ENCODE measurements around the gene PHF19.

DNA sequence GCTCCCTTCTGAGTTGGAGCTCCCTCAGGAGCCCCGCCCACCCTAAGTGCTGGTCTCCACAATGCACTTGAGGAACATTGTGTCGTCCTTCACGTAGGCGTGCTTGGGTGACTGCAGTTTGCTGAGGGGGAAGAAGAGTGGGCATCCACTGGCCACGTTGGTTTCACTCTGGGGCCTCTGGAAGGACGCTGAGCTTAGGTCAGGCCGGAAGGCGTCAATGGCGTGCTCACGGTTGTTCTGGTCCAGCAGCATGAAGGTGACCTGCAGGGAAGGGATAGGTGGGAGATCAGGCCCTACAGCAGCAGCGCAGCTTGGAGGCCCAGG, 28.0 kb upstream of the PHF19 start:
- TF ChIP-seq, protein P1, sequence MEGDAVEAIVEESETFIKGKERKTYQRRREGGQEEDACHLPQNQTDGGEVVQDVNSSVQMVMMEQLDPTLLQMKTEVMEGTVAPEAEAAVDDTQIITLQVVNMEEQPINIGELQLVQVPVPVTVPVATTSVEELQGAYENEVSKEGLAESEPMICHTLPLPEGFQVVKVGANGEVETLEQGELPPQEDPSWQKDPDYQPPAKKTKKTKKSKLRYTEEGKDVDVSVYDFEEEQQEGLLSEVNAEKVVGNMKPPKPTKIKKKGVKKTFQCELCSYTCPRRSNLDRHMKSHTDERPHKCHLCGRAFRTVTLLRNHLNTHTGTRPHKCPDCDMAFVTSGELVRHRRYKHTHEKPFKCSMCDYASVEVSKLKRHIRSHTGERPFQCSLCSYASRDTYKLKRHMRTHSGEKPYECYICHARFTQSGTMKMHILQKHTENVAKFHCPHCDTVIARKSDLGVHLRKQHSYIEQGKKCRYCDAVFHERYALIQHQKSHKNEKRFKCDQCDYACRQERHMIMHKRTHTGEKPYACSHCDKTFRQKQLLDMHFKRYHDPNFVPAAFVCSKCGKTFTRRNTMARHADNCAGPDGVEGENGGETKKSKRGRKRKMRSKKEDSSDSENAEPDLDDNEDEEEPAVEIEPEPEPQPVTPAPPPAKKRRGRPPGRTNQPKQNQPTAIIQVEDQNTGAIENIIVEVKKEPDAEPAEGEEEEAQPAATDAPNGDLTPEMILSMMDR (optimal IDR thresholded peaks at IDR 0.05 in 1 of 3, IDR thresholded peaks at IDR 0.05 in 1 of 3, conservative IDR thresholded peaks at IDR 0.05 in 1 of 3; ENCODE audit: extremely low read depth in 1 of 3, insufficient read depth in 2 of 3, low read length in 3 of 3) = no peak
- TF ChIP-seq EZH2 (IDR thresholded peaks at IDR 0.05; ENCODE audit: low read length) = no peak
